Activated T-helper 2 cell treated with anti-CD3 and anti-CD28 coated beads, Interferon-gamma antibody, Interleukin-2, Interleukin-4, amounts not matched to agents 10 μg/mL and 5 μg/mL and 100 μg/mL, durations not matched to agents 14 hours and 24 hours and 36 hours (primary cell): ENCODE measurements around the gene GOLT1B. TPM values are rescaled to one million over a fixed set of nuclear protein-coding genes. Genes with fewer than 3 reads are reported as not detected.
A peak's percentile ranks its signal among the peaks of the same experiment; 100 is the strongest.

Experiments
- DNase-seq: peaks from one replicate; pipeline ENCODE4 v3.0.0; 2021; ENCODE audit warnings: low spot score
- H3K27ac Mint-ChIP-seq: one replicate; pipeline ENCODE4 v1.8.0; 2021; ENCODE audit warnings: mixed read lengths
- H3K27me3 Mint-ChIP-seq: one replicate; pipeline ENCODE4 v1.8.0; 2021; ENCODE audit warnings: low read depth, mixed read lengths
- H3K36me3 Mint-ChIP-seq: one replicate; pipeline ENCODE4 v1.8.0; 2021; ENCODE audit warnings: low read depth, mixed read lengths
- H3K4me1 Mint-ChIP-seq: one replicate; pipeline ENCODE4 v1.8.0; 2021; ENCODE audit warnings: low read depth, mixed read lengths
- H3K4me3 Mint-ChIP-seq: one replicate; pipeline ENCODE4 v1.8.0; 2021; ENCODE audit warnings: low read depth, mild to moderate bottlenecking, moderate library complexity, mixed read lengths
- H3K9me3 Mint-ChIP-seq: one replicate; pipeline ENCODE4 v1.8.0; 2021; ENCODE audit warnings: mixed read lengths
- intact Hi-C: fragments of 100-400 bp; cut with micrococcal nuclease; formaldehyde crosslinking; loops from one replicate; pipeline ENCODE4 v1.15.1; 2023
- total RNA-seq: library from RNA; stranded (reverse); gene quantifications from 2 replicates; pipeline ENCODE4 v1.2.3, GENCODE V29; 2022

The GOLT1B gene
- total RNA-seq, 1 donor from 2014 or later: 46.1 TPM

DNA sequence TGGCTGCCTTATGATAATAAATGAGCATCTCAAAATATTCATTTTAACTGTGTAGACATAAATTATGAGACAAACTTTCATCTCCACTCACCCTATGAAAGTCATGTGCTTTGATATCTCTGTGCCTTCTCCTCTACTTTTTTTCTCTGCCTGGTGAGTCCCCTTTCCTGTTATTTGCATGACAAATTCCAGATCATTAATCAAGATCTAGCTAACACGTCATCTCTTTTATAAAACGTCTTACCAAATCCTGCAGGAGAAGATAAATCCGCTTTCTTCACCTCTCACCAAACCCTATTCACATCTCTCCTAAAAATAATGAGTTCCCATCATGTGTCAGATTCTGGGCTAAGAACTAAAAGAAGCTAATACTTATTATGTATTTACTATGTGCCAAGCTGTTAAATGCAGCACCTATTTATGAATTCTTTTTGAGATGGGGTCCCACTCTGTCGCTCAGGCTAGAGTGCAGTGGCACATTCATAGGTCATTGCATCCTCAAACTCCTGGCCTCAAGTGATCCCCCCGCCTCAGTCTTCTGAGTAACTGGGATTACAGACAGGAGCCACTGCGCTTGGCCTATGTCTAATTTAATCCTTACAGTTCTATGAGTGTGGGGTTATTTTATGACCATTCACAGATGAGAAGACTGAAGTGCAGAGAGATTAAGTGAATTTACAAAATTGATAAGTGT, 51.2 kb downstream of the GOLT1B start:
- Mint-ChIP-seq H3K4me3 (no peak overlapping the region), H3K36me3 (no peaks in the 10 kb centered on the region), H3K9me3 (no peaks in the 10 kb centered on the region), H3K27me3 (no peaks in the 10 kb centered on the region), H3K4me1 (peaks cover 4% of the 10 kb centered on the region), H3K27ac (no peak overlapping the region)
- intact Hi-C loops: no loop called here
- no peak for DNase-seq

DNA sequence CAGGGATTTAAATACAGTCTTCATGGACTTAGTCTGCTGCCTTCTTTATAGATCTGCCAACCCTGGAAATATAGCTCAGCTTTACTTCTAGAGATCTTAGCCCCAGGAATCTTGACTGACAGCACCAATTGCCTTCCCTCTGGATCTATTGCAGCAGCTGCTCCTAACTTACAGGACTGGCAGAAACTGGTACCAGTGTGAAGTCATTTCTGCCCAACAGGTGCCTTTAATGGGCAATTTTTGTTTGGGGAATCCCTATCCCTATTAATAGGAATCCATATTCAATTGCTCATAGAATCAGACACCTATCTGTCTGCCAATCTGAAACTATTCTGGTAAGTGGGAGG, 51.7 kb downstream of the GOLT1B start:
- Mint-ChIP-seq H3K36me3 (no peaks in the 10 kb centered on the region), H3K4me1 (no peaks in the 10 kb centered on the region), H3K4me3 (no peak overlapping the region), H3K27ac (no peak overlapping the region), H3K27me3 (no peaks in the 10 kb centered on the region), H3K9me3 (no peaks in the 10 kb centered on the region)
- intact Hi-C loops: no loop called here
- DNase-seq: no peak

DNA sequence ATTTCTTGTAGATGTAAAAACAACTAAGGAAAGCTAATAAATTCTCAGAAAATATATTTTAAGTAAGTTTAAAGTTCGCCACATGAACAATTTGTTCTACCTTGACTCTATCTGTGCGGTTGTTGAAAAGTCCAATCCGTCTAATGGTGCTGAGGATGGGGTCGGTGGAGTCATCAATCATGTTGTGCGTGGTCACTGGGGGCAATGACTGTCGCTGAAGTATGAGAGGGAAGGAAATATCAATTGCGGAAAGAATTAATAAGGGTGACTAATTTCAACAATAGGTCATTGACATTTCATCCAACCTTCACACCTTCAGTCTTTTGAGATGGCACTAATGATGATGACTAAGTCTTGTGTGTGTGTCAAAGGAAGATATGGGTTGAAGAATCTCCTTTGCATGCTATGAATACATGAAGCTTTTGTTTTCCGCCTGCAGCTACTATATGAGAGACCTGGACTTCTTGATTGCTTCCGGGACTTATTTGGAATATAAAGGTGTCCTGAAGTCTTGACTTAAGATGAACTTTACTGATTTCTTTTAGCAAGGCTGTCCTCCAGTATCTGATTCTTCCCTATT, 56.6 kb downstream of the GOLT1B start:
- intact Hi-C loops: no loop called here
- H3K4me1 Mint-ChIP-seq: peaks cover 11% of the 10 kb centered on the region

DNA sequence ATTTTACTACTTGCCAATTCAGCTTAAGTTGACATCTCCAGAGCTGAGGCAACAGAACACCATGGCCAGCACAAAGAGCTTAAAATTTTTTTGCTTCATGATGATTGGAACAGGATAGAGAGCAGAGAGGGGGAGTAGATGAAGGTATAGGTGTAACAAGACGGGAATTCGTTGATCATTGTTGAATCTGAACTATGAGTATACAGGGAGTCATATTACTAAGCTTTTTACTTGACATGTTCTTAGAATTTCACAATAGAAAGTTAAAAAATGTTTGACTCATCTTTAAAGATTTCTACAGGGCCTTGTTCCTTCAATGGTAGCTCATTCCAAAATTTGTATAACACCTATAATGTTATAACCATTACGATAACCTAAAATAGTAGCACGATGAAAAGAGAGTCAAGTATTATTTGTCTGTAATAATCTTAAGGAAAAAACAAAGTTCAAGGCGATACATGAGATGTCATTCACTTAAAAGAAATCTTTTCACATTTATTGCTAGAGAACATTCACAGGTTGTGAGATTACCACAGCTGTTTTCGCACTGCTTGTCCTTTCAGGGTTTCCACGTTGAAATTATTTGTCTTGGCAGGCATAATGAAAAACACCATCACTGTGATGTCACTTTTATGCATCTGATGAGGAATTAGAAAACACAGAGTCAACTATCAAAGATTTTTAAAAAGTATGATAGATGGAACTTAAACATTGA, 58.4 kb downstream of the GOLT1B start:
- no peak for DNase-seq
- Mint-ChIP-seq H3K4me1 (peaks cover 11% of the 10 kb centered on the region), H3K27ac (peak overlapping the region; percentile 75), H3K27me3 (no peaks in the 10 kb centered on the region), H3K36me3 (no peaks in the 10 kb centered on the region), H3K4me3 (no peak overlapping the region), H3K9me3 (no peaks in the 10 kb centered on the region)
- intact Hi-C loops: loop anchor here (1.0 to 5.0 kb wide), 4 partner anchors 13 to 117 kb away; partner anchors contain the start of genes GOLT1B, RECQL and SPX

More for the DNA sequence above, 56.6 kb downstream of the GOLT1B start:
- DNase-seq: no peak
- H3K36me3 Mint-ChIP-seq: no peaks in the 10 kb centered on the region
- no peaks in the 10 kb centered on the region for H3K9me3 Mint-ChIP-seq
- H3K27me3 Mint-ChIP-seq: no peaks in the 10 kb centered on the region
- no peak overlapping the region for H3K27ac Mint-ChIP-seq
- no peak overlapping the region for H3K4me3 Mint-ChIP-seq

DNA sequence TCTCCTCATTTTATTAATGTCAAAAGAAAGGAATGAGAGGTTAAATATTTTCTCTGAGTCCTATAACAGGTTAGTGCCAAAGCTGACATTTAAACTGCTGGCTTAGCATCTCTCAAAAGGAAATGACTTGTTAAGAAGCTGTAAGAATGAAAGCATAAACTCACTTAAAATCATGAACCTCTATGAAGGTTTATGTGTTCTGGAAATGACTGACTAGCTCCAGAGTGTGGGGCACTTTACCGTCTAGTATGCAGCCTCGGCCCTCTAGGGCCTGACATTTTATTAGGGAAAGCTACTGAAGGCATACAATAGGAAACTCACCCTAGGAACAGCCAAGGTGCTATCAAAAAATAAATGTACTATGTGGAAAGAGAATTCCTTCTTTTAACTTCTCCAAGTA, 59.6 kb downstream of the GOLT1B start:
- Mint-ChIP-seq H3K4me1 (peaks cover 11% of the 10 kb centered on the region), H3K36me3 (no peaks in the 10 kb centered on the region), H3K27ac (peak overlapping the region; percentile 38), H3K9me3 (no peaks in the 10 kb centered on the region), H3K27me3 (no peaks in the 10 kb centered on the region), H3K4me3 (no peak overlapping the region)
- intact Hi-C loops: loop anchor here (1.0 to 5.0 kb wide), 4 partner anchors 34 to 116 kb away; partner anchors contain the start of genes GOLT1B, RECQL and SPX
- no peak for DNase-seq

DNA sequence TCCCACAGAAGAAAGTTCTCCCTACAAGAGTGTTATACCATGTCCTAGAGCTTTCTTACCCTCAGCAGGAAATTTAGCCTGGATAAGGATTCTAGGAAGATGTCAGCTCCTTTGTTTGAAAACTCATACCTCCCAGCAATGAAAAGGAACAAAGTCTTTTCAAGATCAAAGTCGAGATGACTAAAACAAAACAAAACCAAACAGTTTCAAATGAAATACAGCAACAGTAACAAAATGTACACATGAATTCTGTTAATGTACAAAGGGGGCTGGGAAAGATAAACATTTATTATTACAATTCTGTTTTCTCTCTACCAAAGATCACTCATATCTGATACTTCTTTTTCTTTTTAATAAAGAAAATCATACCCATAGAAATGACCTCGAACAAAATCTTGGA, 61.3 kb downstream of the GOLT1B start:
- Mint-ChIP-seq H3K4me3 (no peak overlapping the region), H3K4me1 (peaks cover 11% of the 10 kb centered on the region), H3K27me3 (no peaks in the 10 kb centered on the region), H3K27ac (no peak overlapping the region), H3K36me3 (no peaks in the 10 kb centered on the region), H3K9me3 (no peaks in the 10 kb centered on the region)
- DNase-seq: no peak
- intact Hi-C loops: loop anchor here (5.0 kb wide), 2 partner anchors 36 to 114 kb away; partner anchors contain the start of gene SPX

DNA sequence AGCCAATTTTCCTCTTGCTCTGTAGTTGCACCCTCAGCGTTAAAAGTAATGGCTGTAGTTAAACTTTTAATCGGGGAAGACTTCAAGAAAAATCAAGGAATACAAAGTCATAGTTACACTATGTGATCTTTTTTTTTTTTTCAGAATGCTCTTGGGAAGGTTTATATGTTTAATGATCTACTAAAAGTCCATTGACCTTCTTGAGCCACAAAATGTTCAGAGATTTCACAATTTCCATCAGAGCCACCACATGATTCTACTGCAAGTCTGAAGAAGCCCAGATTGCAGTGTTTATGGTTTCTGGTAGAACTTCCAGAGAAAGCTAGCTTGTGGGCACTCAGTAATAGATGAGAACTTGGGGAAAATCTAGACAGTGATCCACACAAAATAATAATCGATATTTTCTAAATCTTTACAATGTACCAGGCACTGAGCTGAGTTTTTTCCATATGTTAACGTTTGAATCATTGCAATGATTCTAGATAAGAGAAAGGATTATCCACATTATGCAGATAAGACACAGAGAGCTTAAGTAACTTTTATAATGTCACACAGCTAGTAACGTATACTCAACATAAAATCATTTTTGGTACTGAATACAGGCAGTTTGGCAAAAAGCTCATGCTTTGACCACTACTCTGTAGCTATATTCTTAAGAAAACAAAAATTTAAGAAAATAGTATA, 64.8 kb downstream of the GOLT1B start:
- intact Hi-C loops: no loop called here
- no peaks in the 10 kb centered on the region for H3K36me3 Mint-ChIP-seq
- H3K4me1 Mint-ChIP-seq: no peaks in the 10 kb centered on the region
- H3K4me3 Mint-ChIP-seq: no peak overlapping the region
- H3K9me3 Mint-ChIP-seq: no peaks in the 10 kb centered on the region
- no peak for DNase-seq
- H3K27me3 Mint-ChIP-seq: no peaks in the 10 kb centered on the region
- no peak overlapping the region for H3K27ac Mint-ChIP-seq

DNA sequence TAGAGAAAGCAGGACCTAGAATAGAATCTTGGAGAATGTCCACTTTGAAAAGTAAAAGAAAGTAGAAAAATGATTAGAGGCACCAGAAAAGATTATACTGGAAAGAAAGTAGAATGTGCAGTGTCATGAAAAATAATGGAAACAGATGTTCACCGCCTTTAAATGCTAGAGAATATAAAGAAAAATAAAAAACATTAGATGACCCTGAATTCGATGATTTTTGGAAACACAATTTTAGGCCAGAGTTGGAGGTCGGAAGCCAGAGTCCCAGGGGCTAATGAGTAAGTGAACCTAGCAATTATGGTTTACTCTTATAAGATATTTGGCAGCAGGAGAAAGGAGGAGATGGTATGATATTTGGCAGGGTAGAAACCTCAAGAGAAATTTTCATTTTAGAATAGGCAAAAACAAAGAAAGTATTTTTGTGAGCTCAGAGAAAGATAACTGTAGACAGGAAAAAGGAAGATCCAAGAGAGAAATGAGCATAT, 65.4 kb downstream of the GOLT1B start:
- no peak overlapping the region for H3K27ac Mint-ChIP-seq
- intact Hi-C loops: no loop called here
- H3K4me1 Mint-ChIP-seq: no peaks in the 10 kb centered on the region
- H3K9me3 Mint-ChIP-seq: no peaks in the 10 kb centered on the region
- no peak for DNase-seq
- no peaks in the 10 kb centered on the region for H3K27me3 Mint-ChIP-seq
- H3K36me3 Mint-ChIP-seq: no peaks in the 10 kb centered on the region
- no peak overlapping the region for H3K4me3 Mint-ChIP-seq

Other genes starting within 250 kb of the GOLT1B start
- gene SLCO1A2, start 166.9 kb upstream of the GOLT1B start, total RNA-seq: not detected in 2 replicates
- gene IAPP, start 128.9 kb upstream of the GOLT1B start, total RNA-seq: not detected in 2 replicates
- 27.3 and 30.1 TPM in 2 replicates for gene PYROXD1, start 64.1 kb upstream of the GOLT1B start, total RNA-seq
- 68.4 and 69.0 TPM in 2 replicates for gene RECQL, start 154 bp upstream of the GOLT1B start, total RNA-seq
- gene SPX, start 24.5 kb downstream of the GOLT1B start, total RNA-seq: 1.1 and 1.6 TPM in 2 replicates
- gene GYS2, start 103.1 kb downstream of the GOLT1B start, total RNA-seq: 0.07 and 0.14 TPM in 2 replicates
- 1,305 and 1,321 TPM in 2 replicates for gene LDHB, start 156.1 kb downstream of the GOLT1B start, total RNA-seq